ENCODE results near the gene CHST15. TPM values are rescaled to one million over a fixed set of nuclear protein-coding genes. Genes with fewer than 3 reads are reported as not detected.

CHST15 gene
- total RNA-seq, 1 donor from 2014 or later, result 27.0 TPM

GRCh38 chr10:124126983-124127385 is 33.6 kb upstream of the CHST15 start:
- Histone ChIP-seq H3K9me3 (no peaks in the 10 kb centered on the region), H3K27ac (no peak overlapping the region), H3K4me3 (no peak overlapping the region), H3K36me3 (no peaks in the 10 kb centered on the region), H3K27me3 (no peaks in the 10 kb centered on the region), H3K4me1 (no peaks in the 10 kb centered on the region)
- no peak for TF ChIP-seq POLR2AphosphoS5 (IDR thresholded peaks at IDR 0.05; ENCODE audit: insufficient read depth in 1 of 2, low read depth in 1 of 2)
- no peak for TF ChIP-seq POLR2A (IDR thresholded peaks at IDR 0.05)
- no peak for TF ChIP-seq CTCF (IDR thresholded peaks at IDR 0.05)
- intact Hi-C loops (cut with DNase I), result no loop called here
- DNase-seq (ENCODE audit: extremely low spot score in 2 of 2), result no peak

GRCh38 chr10:124126145-124126982 is 33.0 kb upstream of the CHST15 start:
- no peaks in the 10 kb centered on the region for H3K9me3 ChIP-seq
- intact Hi-C loops (cut with DNase I), result no loop called here
- no peaks in the 10 kb centered on the region for H3K4me1 ChIP-seq
- no peak overlapping the region for H3K27ac ChIP-seq
- H3K27me3 ChIP-seq, result no peaks in the 10 kb centered on the region
- no peaks in the 10 kb centered on the region for H3K36me3 ChIP-seq
- no peak for TF ChIP-seq CTCF (IDR thresholded peaks at IDR 0.05)
- no peak for TF ChIP-seq POLR2A (IDR thresholded peaks at IDR 0.05)
- no peak for TF ChIP-seq POLR2AphosphoS5 (IDR thresholded peaks at IDR 0.05; ENCODE audit: insufficient read depth in 1 of 2, low read depth in 1 of 2)
- H3K4me3 ChIP-seq, result no peak overlapping the region
- DNase-seq (ENCODE audit: extremely low spot score in 2 of 2), result no peak

- TF ChIP-seq CTCF (IDR thresholded peaks at IDR 0.05) (peak in 1 of 3 experiments; percentile 16), POLR2AphosphoS5 (IDR thresholded peaks at IDR 0.05; ENCODE audit: insufficient read depth in 1 of 2, low read depth in 1 of 2) (no peak), POLR2A (IDR thresholded peaks at IDR 0.05) (no peak)
- H3K4me3 ChIP-seq, result no peak overlapping the region
- H3K4me1 ChIP-seq, result no peaks in the 10 kb centered on the region
- H3K27ac ChIP-seq, result no peak overlapping the region
- no peaks in the 10 kb centered on the region for H3K9me3 ChIP-seq
- H3K27me3 ChIP-seq, result no peaks in the 10 kb centered on the region
- no peaks in the 10 kb centered on the region for H3K36me3 ChIP-seq
- intact Hi-C loops (cut with DNase I), result no loop called here
- no peak for DNase-seq (ENCODE audit: extremely low spot score in 2 of 2)
These were observed 32.1 kb upstream of the CHST15 start for GRCh38 chr10:124125305-124126116.

- no peak overlapping the region for H3K4me3 ChIP-seq
- TF ChIP-seq POLR2A (IDR thresholded peaks at IDR 0.05) (no peak), POLR2AphosphoS5 (IDR thresholded peaks at IDR 0.05; ENCODE audit: insufficient read depth in 1 of 2, low read depth in 1 of 2) (no peak)
These were observed 31.4 kb upstream of the CHST15 start for GRCh38 chr10:124124769-124125161.

GRCh38 chr10:124124123-124124768 is 30.8 kb upstream of the CHST15 start:
- DNase-seq (ENCODE audit: extremely low spot score in 2 of 2), result no peak
- Histone ChIP-seq H3K4me1 (no peaks in the 10 kb centered on the region), H3K27ac (no peak overlapping the region), H3K4me3 (no peak overlapping the region), H3K27me3 (no peaks in the 10 kb centered on the region), H3K9me3 (no peaks in the 10 kb centered on the region), H3K36me3 (no peaks in the 10 kb centered on the region)
- intact Hi-C loops (cut with DNase I), result no loop called here
- no peak for TF ChIP-seq CTCF (IDR thresholded peaks at IDR 0.05)

More at GRCh38 chr10:124124769-124125161, 31.4 kb upstream of the CHST15 start:
- H3K27ac ChIP-seq, result no peak overlapping the region
- H3K4me1 ChIP-seq, result no peaks in the 10 kb centered on the region
- no peaks in the 10 kb centered on the region for H3K9me3 ChIP-seq
- intact Hi-C loops (cut with DNase I), result no loop called here
- H3K36me3 ChIP-seq, result no peaks in the 10 kb centered on the region
- no peaks in the 10 kb centered on the region for H3K27me3 ChIP-seq
- DNase-seq (ENCODE audit: extremely low spot score in 2 of 2), result no peak

Measured in vagina (tissue), 2 donors.